Hematopoietic multipotent progenitor cell (in vitro differentiated cells): Measurements from ENCODE around the gene MPC1L. TPM values are rescaled to one million over a fixed set of nuclear protein-coding genes. Genes with fewer than 3 reads are reported as not detected.
A peak's percentile ranks its signal among the peaks of the same experiment; 100 is the strongest.

Experiments
- DNase-seq, 3 donors: peaks; one replicate each; pipeline ENCODE4 v3.0.0-alpha.2; 2011 to 2015; ENCODE audit warnings: low read depth in 2 of 3, low spot score in 2 of 3
- total RNA-seq: library from RNA; depleted of rRNA; stranded (reverse); fragments of >200 nt; gene quantifications from one replicate; pipeline ENCODE4 v1.2.3, GENCODE V29; 2012

MPC1L gene
- total RNA-seq, 1 donor: not detected

- DNase-seq: no peak
Observed at GRCh38 chrX:40625294-40625693, 2.1 kb downstream of the MPC1L start.

- no peak for DNase-seq
Observed at GRCh38 chrX:40628506-40628905, 5.3 kb downstream of the MPC1L start.

GRCh38 chrX:40632199-40632598 is 9.0 kb downstream of the MPC1L start:
- no peak for DNase-seq

- DNase-seq: no peak
Observed at GRCh38 chrX:40637687-40638086, 14.5 kb downstream of the MPC1L start.

- DNase-seq: peak in 2 of 3 donors; percentile 45 to 67
Observed at GRCh38 chrX:40644176-40644575, 20.9 kb downstream of the MPC1L start.

DNA sequence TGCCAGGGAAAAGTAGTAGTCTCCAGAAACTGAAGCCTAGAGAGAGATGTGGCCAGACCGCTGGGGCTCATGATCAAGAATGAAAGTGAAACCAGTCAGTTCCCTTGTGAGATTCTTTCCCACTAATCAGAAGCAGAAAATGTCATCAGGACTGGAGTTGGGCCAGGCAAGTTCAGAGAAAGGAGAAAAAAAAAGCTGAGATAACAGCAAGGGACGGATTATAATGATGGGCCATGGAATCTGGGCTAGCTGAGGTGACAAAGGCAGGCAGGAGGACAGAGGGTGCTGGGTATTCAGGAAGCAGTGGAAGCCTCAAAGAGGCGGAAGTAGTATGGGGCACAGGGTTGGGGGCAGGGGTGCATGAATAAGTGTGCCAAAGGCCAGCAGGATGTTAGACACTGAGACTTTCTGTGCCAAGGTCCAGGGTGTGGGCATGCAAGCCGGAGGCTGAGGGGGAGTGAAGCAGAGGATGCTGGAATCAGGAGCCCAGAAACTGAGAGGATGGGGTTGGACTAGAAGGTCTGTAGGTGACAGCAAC is 21.7 kb downstream of the MPC1L start:
- peak in 2 of 3 donors; percentile 46 to 55 for DNase-seq

GRCh38 chrX:40646489-40647306 is 23.5 kb downstream of the MPC1L start:
- DNase-seq: peak in 2 of 3 donors; percentile 15 to 28

GRCh38 chrX:40647307-40648197 is 24.3 kb downstream of the MPC1L start, which contains the start of gene CXorf38:
TSS of gene CXorf38 (minus strand) at chrX:40647561. CDS start at chrX:40647520, 41 bp downstream.
- peak; percentile 87 to 100 (median 91) for DNase-seq

- DNase-seq: peak; percentile 51 to 79 (median 58)
Observed at GRCh38 chrX:40651620-40652223, 28.5 kb downstream of the MPC1L start.

DNA sequence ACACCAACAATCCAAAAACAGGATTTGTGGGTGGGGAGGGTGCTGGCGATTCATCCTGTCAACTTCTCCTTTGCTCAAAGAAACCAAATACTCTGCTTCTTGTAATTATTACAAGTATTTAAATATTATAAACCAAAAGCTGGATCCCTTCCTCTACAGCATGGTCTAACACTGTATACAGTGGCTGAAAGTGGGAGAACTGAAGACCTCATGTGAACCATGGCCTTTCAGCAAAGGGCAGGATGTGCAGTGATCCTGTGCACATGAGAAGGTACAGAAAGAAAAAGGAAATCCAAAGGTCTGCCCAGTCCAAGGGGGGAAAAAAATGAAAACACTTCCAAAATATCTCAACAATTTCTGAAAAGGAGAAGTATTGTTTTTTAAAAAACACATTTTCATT is 29.4 kb downstream of the MPC1L start:
- no peak for DNase-seq

- no peak for DNase-seq
Observed at GRCh38 chrX:40653535-40653934, 30.3 kb downstream of the MPC1L start.

DNA sequence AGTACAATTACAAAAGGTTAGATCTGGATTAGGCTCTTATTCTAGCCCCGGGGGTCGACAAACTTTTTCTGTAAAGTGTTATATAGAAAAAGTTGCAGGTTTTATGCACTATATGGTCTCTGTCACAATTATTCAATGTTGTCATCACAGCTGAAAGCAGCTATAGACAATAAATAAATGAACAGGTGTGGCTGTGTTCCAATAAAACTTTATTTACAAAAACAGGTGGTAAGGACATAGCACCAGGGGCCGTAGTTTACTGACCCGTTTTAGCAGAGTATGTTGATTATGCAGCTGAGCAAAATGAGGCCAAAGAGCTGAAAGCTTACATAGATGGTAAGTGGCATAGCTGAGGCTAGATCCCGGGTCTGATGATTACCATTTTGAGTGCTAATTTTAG is 37.2 kb downstream of the MPC1L start:
- no peak for DNase-seq

DNA sequence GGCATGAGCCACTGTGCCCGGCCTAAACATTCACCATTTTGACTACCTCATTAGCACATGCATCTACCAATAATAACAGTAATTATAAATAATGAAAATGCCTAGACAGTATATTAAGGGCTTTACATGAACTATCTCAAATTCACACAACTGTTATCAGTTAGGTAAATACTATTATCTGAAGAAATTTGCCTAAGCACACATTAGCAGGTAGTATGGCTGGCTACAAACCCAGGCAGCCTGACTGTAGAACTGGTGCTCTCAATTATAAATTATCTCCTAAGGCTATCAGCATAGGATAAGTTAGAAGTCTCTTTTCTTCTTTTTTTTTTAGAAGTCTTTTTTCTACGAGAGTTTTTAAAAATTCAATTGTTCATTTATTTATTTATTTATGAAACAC is 38.3 kb downstream of the MPC1L start:
- DNase-seq: no peak

DNA sequence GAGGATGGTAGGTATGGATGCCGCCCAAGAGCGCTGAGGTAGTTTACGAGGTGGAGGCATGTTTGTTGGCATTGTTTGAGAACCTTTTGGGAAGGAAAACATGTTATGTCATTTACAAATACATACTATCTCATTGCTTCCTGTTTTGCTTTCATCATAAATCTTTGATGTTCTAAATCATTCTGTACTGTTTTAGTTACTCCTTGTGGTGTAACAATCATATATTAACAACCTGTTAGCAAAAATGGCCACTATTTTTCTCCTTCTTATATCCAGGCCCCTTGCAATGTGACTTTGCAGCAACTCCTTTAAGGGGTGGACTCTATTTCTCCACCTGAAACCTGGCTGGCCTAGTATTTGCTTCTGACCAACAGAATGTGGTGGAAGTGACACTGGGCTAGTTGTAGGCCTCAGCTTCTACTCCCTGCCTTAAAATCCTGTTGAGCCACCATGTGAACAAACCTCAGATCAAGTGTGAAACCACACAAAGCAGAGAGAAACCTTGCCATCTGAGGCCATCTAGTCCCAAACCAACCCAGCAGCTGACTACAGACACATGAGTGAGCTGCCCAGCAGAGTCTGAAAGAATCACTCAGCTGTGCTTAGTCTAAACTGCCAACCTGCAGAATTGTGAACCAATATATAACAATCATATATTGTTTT is 40.0 kb downstream of the MPC1L start:
- no peak for DNase-seq

DNA sequence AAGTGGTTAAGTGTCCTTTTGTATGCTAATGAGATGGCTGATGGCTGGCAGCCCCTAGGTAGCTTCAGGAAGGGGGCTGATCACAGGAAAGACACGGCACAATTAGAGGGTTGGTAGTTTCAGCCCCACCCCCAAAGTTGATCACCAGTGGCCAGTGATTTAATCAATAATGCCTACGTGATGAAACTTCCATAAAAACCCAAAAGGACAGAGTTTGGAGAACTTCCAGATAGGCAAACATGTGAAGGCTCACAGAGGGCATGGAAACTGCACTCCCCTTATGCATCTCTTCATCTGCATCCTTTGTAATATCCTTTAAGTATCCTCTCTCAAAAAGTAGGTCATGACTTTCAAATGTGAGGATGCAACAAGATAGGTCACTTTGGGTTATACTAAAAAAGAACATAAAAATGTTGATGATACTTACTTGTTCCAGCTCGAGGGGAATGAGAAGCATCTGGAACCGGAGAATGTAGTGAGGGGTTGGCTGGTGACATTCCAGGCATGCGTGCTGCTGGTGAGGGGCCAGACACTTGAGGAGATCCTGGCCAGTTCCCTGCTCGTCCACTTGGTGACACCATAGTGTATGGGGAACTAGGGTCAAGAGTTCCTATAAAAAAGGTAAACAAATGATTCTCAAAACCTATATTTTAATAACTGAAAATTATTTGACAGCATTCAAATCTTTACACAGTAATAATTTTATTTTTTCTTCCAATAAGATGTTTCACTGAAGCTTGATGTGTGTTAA is 40.8 kb downstream of the MPC1L start:
- DNase-seq: no peak

DNA sequence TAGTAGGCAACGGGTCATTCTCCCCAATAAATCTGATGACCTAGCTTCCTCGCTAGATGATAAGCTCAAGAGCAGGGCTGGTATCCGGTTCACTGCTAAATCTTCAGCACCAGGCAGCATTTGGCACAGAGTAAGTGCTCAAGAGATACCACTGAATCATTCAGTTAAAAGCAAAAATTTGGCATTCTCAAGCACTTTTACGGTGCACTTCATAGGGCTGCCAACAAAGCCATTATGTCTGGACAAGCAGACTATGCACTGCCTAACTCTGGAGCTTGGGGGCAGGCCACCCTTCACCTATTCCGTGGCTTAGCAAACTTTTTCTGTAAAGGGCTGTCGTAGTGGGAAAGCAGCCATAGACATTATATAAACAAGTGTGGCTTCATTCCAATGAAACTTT is 47.9 kb downstream of the MPC1L start:
- DNase-seq: no peak
